WERI-Rb-1 (cell line): Measurements from ENCODE around the gene MYMK.
"Not testable (repeated sequence)": the region's sequence is repeated elsewhere in the genome, so short reads cannot be mapped to it uniquely, and the experiment has no call there.

Source experiments
- DNase-seq: peaks from one replicate; pipeline ENCODE4 v3.0.0-alpha.2; 2020
- H3K27ac ChIP-seq: fragments of 250-450 bp; sonication (Bioruptor Pico); 2 replicates; pipeline ENCODE4 v1.5.1; 2020; ENCODE audit warnings: mild to moderate bottlenecking, moderate library complexity
- H3K27me3 ChIP-seq: fragments of 250-450 bp; sonication (Bioruptor Pico); 2 replicates; pipeline ENCODE4 v1.5.1; 2021; ENCODE audit warnings: mild to moderate bottlenecking, low read depth, moderate library complexity; ENCODE audit not compliant: insufficient read depth, severe bottlenecking
- H3K36me3 ChIP-seq: fragments of 250-450 bp; sonication (Bioruptor Pico); 2 replicates; pipeline ENCODE4 v1.5.1; 2020; ENCODE audit warnings: mild to moderate bottlenecking, moderate library complexity
- H3K4me3 ChIP-seq: 2 replicates; pipeline ENCODE4 v1.5.1; 2011; ENCODE audit warnings: low read depth, mild to moderate bottlenecking, control low read depth, low read length
- H3K9me3 ChIP-seq: fragments of 250-450 bp; sonication (Bioruptor Pico); 2 replicates; pipeline ENCODE4 v1.5.1; 2021; ENCODE audit warnings: mild to moderate bottlenecking, moderate library complexity; ENCODE audit not compliant: severe bottlenecking
- CTCF ChIP-seq: IDR thresholded peaks from 2 replicates; pipeline ENCODE4 v1.5.1; 2011; ENCODE audit warnings: low read depth, mild to moderate bottlenecking, control low read depth, inconsistent platforms, low read length

Gene MYMK

GRCh38 chr9:133566382-133566781 is 41.6 kb upstream of the MYMK start:
- Histone ChIP-seq H3K4me3 (no peak overlapping the region), H3K9me3 (no peaks in the 10 kb centered on the region), H3K27me3 (no peaks in the 10 kb centered on the region), H3K27ac (no peak overlapping the region), H3K36me3 (no peaks in the 10 kb centered on the region)
- no peak for DNase-seq
- no peak for TF ChIP-seq CTCF

DNA sequence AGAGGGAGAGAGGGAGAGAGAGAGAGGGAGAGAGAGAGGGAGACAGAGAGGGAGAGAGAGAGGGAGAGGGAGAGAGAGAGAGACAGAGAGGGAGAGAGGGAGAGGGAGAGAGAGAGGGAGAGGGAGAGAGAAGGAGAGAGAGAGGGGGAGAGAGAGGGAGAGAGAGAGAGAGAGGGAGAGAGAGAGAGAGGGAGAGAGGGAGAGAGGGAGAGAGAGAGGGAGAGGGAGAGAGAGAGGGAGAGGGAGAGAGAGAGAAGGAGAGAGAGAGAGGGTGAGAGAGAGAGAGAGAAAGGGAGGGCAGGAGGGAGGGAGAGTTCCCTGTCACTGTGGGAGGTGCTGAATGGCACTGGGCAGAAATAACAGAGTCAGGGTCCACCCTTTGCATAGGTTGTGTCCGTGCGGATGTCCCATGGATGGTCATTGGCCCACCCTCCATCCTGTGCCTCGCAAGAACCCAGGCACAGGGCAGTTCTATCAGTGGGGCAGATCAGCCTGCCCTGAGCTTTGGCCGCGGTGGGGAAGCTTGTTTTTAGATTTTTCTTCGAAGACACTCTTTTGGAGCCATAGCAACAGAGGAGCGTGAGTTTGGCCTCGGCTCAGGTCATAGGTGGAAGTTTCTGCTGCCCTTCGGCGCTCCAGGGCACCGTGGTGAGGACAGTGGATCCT is 39.8 kb upstream of the MYMK start:
- no peaks in the 10 kb centered on the region for H3K9me3 ChIP-seq
- H3K27me3 ChIP-seq, result no peaks in the 10 kb centered on the region
- H3K27ac ChIP-seq, result no peak overlapping the region

DNA sequence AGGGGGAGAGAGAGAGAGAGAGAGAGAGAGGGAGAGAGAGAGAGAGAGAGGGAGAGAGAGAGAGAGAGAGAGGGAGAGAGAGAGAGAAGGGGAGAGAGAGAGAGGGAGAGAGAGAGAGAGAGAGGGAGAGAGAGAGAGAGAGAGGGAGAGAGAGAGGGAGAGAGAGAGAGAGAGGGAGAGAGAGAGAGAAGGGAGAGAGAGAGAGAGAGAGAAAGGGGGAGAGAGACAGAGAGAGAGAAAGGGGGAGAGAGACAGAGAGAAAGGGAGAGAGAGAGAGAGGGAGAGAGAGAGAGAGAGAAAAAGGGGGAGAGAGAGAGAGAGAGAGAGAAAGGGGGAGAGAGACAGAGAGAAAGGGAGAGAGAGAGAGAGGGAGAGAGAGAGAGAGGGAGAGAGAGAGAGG is 39.1 kb upstream of the MYMK start:
- not testable (repeated sequence) for H3K27ac ChIP-seq, H3K9me3 ChIP-seq, H3K36me3 ChIP-seq, H3K27me3 ChIP-seq, DNase-seq, H3K4me3 ChIP-seq

More for the DNA sequence above, 39.8 kb upstream of the MYMK start:
- Histone ChIP-seq H3K4me3 (no peak overlapping the region), H3K36me3 (no peaks in the 10 kb centered on the region)
- no peak for DNase-seq
- no peak for TF ChIP-seq CTCF

DNA sequence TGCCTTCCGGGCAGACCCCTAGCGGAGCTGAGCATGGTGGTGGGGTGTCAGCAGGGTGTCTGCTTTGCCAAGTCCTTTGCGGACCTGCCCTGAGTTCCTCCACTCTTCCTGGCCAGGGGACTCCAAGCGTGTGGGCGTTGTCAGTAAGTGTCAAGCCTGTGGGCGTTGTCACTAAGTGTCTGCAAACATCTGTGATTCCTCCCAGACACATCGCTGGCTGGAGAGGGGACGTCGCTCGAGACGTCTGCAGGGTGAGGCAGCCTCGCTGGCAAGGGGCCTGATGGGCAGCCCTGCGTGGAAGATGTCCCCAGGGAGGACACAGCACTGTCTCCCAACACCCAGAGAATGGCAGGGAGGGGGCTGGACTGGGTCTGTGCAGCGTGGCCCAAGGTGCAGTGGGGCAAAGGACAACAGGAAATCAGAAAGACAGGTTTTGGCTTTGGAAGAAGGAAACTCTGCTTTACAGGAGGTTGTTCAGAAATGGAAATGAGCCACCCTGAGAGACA is 38.6 kb upstream of the MYMK start:
- no peak for DNase-seq
- Histone ChIP-seq H3K9me3 (no peaks in the 10 kb centered on the region), H3K27ac (no peak overlapping the region), H3K27me3 (no peaks in the 10 kb centered on the region), H3K36me3 (no peaks in the 10 kb centered on the region), H3K4me3 (no peak overlapping the region)
- TF ChIP-seq CTCF, result no peak

GRCh38 chr9:133562611-133563290 is 38.0 kb upstream of the MYMK start:
- no peak overlapping the region for H3K4me3 ChIP-seq
- H3K36me3 ChIP-seq, result no peaks in the 10 kb centered on the region
- no peak for DNase-seq
- H3K27ac ChIP-seq, result no peak overlapping the region
- no peaks in the 10 kb centered on the region for H3K9me3 ChIP-seq
- TF ChIP-seq CTCF, result no peak
- no peaks in the 10 kb centered on the region for H3K27me3 ChIP-seq

- Histone ChIP-seq H3K9me3 (no peaks in the 10 kb centered on the region), H3K27ac (no peak overlapping the region), H3K4me3 (no peak overlapping the region), H3K27me3 (no peaks in the 10 kb centered on the region), H3K36me3 (no peaks in the 10 kb centered on the region)
- no peak for TF ChIP-seq CTCF
- no peak for DNase-seq
Observed at GRCh38 chr9:133561976-133562554, 37.3 kb upstream of the MYMK start.
